HepG2 (cell line): ENCODE measurements around the gene UAP1L1. TPM values are rescaled to one million over a fixed set of nuclear protein-coding genes. Genes with fewer than 3 reads are reported as not detected.

Source experiments
- ATF5 ChIP-seq: sonication (generic); formaldehyde crosslinking; IDR thresholded peaks from 2 replicates; pipeline ENCODE4 v1.4.0; 2020; ENCODE audit warnings: mild to moderate bottlenecking, low read depth, missing genetic modification reagents
- EP300 ChIP-seq, 3 experiments: sonication (generic) in 1 of 3; formaldehyde crosslinking in 1 of 3; IDR thresholded peaks; 2 replicates each; pipeline versions ENCODE4 v1.5.1 to v1.6.1; 2011 to 2020; ENCODE audit warnings: low read depth in 2 of 3, low read length in 2 of 3, borderline replicate concordance in 1 of 3, improper control_type of control experiment in 1 of 3, mild to moderate bottlenecking in 1 of 3, missing genetic modification reagents in 1 of 3, moderate library complexity in 1 of 3
- GPBP1L1 ChIP-seq: sonication (generic); formaldehyde crosslinking; IDR thresholded peaks from 2 replicates; pipeline ENCODE4 v1.5.0; 2020; ENCODE audit warnings: mild to moderate bottlenecking, missing genetic modification reagents
- GPN1 ChIP-seq: sonication (generic); formaldehyde crosslinking; IDR thresholded peaks from 2 replicates; pipeline ENCODE4 v1.5.1; 2020; ENCODE audit warnings: missing genetic modification reagents, borderline replicate concordance
- HBP1 ChIP-seq: IDR thresholded peaks from 2 replicates; pipeline ENCODE4 v1.6.1; 2016; ENCODE audit warnings: low read depth, control low read depth
- HHEX ChIP-seq: IDR thresholded peaks from 2 replicates; pipeline ENCODE4 v1.6.1; 2016; ENCODE audit warnings: control low read depth
- HMG20A ChIP-seq: IDR thresholded peaks from 2 replicates; pipeline ENCODE4 v1.6.1; 2016; ENCODE audit warnings: borderline replicate concordance
- HNF1A ChIP-seq, 2 experiments: sonication (generic) in 1 of 2; formaldehyde crosslinking in 1 of 2; IDR thresholded peaks; 2 replicates each; pipeline versions ENCODE4 v1.4.0 to v1.6.1; 2016 to 2020; ENCODE audit warnings: borderline replicate concordance in 1 of 2, low read depth in 1 of 2, mild to moderate bottlenecking in 1 of 2, missing genetic modification reagents in 1 of 2
- LBX2 ChIP-seq: sonication (generic); formaldehyde crosslinking; IDR thresholded peaks from 2 replicates; pipeline ENCODE4 v1.5.0; 2020; ENCODE audit warnings: missing genetic modification reagents, mild to moderate bottlenecking, borderline replicate concordance
- PCBP2 ChIP-seq: fragments of 200-400 bp; formaldehyde crosslinking; optimal IDR thresholded peaks from 2 replicates; pipeline ENCODE3; 2018; ENCODE audit warnings: low read length, low read depth; ENCODE audit not compliant: poor library complexity, severe bottlenecking
- PHF21A ChIP-seq: sonication (generic); formaldehyde crosslinking; IDR thresholded peaks from 2 replicates; pipeline ENCODE4 v1.5.0; 2020; ENCODE audit warnings: mild to moderate bottlenecking, missing genetic modification reagents
- PRPF4 ChIP-seq: fragments of 200-400 bp; formaldehyde crosslinking; IDR thresholded peaks from 2 replicates; pipeline ENCODE4 v1.6.1; 2016; ENCODE audit warnings: low read length, low read depth; ENCODE audit not compliant: poor library complexity, severe bottlenecking
- SMAD1 ChIP-seq: sonication (generic); formaldehyde crosslinking; IDR thresholded peaks from 2 replicates; pipeline ENCODE4 v1.4.0; 2020; ENCODE audit warnings: missing genetic modification reagents, low read depth, mild to moderate bottlenecking, borderline replicate concordance
- SP140L ChIP-seq: sonication (generic); formaldehyde crosslinking; IDR thresholded peaks from 2 replicates; pipeline ENCODE4 v1.4.0; 2020; ENCODE audit warnings: missing genetic modification reagents, borderline replicate concordance
- SP5 ChIP-seq: IDR thresholded peaks from 2 replicates; pipeline ENCODE4 v1.6.1; 2016; ENCODE audit warnings: low read depth, borderline replicate concordance
- ZKSCAN1 ChIP-seq: fragments of 150-350 bp; IDR thresholded peaks from 2 replicates; pipeline ENCODE4 v1.6.1; 2014; ENCODE audit warnings: low read length
- ZNF256 ChIP-seq: sonication (generic); formaldehyde crosslinking; conservative IDR thresholded peaks from 2 replicates; pipeline ENCODE4 v1.4.0; 2020; ENCODE audit warnings: missing genetic modification reagents
- ZNF382 ChIP-seq: sonication (generic); formaldehyde crosslinking; IDR thresholded peaks from 2 replicates; pipeline ENCODE4 v1.5.0; 2020; ENCODE audit warnings: missing genetic modification reagents, mild to moderate bottlenecking, borderline replicate concordance
- ZNF570 ChIP-seq: sonication (generic); formaldehyde crosslinking; IDR thresholded peaks from 2 replicates; pipeline ENCODE4 v1.4.0; 2020; ENCODE audit warnings: mild to moderate bottlenecking, missing genetic modification reagents, borderline replicate concordance
- ZNF704 ChIP-seq: sonication (generic); formaldehyde crosslinking; IDR thresholded peaks from 2 replicates; pipeline ENCODE4 v1.8.1; 2023; ENCODE audit warnings: mild to moderate bottlenecking, inconsistent platforms, moderate library complexity, missing genetic modification reagents, borderline replicate concordance
- polyA plus RNA-seq, 8 experiments: library from polyadenylated mRNA; depleted of rRNA in 3 of 8; stranded (reverse) in 7 of 8; unstranded in 1 of 8; fragments of >200 nt; fragmentation: Illumina TruSeq in 4 of 8; extraction: Trizol in 4 of 8; gene quantifications; 2 replicates each; pipeline versions ENCODE4 v1.2.1 to v1.2.3, GENCODE V29; 2011 to 2016; ENCODE audit warnings: low read depth in 4 of 8, missing spikeins in 1 of 8, mixed read lengths in 1 of 8; ENCODE audit not compliant: insufficient read depth in 1 of 8
- total RNA-seq, 5 experiments: library from RNA; depleted of rRNA; stranded (reverse); fragments of >200 nt; fragmentation: Illumina TruSeq; extraction: Trizol; gene quantifications; 2 replicates each; pipeline ENCODE4 v1.2.3, GENCODE V29; 2016; ENCODE audit warnings: low read depth in 1 of 5

The UAP1L1 gene
- total and polyA plus RNA-seq, 2 of the 13 experiments (the other 11 are each of a cell fraction or from before 2014, with no cell fraction given), result 5.4 to 6.4 TPM

GRCh38 chr9:137070906-137071275, 6.4 kb upstream of the UAP1L1 start (continued):
- TF ChIP-seq HNF1A (IDR thresholded peaks at IDR 0.05; ENCODE audit: low read depth) (no peak), HNF1A (CRISPR knock-in tag; IDR thresholded peaks at IDR 0.05; ENCODE audit: borderline replicate concordance) (no peak), PHF21A (CRISPR knock-in tag) (no peak), HBP1 (CRISPR knock-in tag) (no peak), PCBP2 (no peak), ZNF570 (CRISPR knock-in tag) (no peak), EP300 (IDR thresholded peaks at IDR 0.05; ENCODE audit: low read depth in 2 of 2, low read length in 2 of 2) (no peak), EP300 (CRISPR knock-in tag; IDR thresholded peaks at IDR 0.05; ENCODE audit: borderline replicate concordance) (no peak), ZNF382 (no peak), HMG20A (CRISPR knock-in tag) (no peak), LBX2 (CRISPR knock-in tag) (0 out of 2 replicates have a peak, but pooled peaks have one; percentile 6), ZKSCAN1 (no peak), HHEX (CRISPR knock-in tag) (no peak), GPBP1L1 (no peak), GPN1 (CRISPR knock-in tag) (no peak), ATF5 (CRISPR knock-in tag) (no peak), SP5 (CRISPR knock-in tag) (0 out of 2 replicates have a peak, but pooled peaks have one; percentile 4), ZNF256 (CRISPR knock-in tag) (no peak), PRPF4 (no peak), ZNF704 (CRISPR knock-in tag) (no peak), SMAD1 (CRISPR knock-in tag) (0 out of 2 replicates have a peak, but pooled peaks have one; percentile 40), SP140L (CRISPR knock-in tag) (no peak)
